Hematopoietic multipotent progenitor cell treated with erythropoietin and hydrocortisone succinate and interleukin-3 and kit ligand, for 8 days (in vitro differentiated cells): Measurements from ENCODE around the gene OR10H4.
A peak's percentile ranks its signal among the peaks of the same experiment; 100 is the strongest.
"Not testable (repeated sequence)": the region's sequence is repeated elsewhere in the genome, so short reads cannot be mapped to it uniquely, and the experiment has no call there.

ENCODE experiments used
- DNase-seq: peaks from one replicate; pipeline ENCODE4 v3.0.0-alpha.2; 2015

The OR10H4 gene

DNA sequence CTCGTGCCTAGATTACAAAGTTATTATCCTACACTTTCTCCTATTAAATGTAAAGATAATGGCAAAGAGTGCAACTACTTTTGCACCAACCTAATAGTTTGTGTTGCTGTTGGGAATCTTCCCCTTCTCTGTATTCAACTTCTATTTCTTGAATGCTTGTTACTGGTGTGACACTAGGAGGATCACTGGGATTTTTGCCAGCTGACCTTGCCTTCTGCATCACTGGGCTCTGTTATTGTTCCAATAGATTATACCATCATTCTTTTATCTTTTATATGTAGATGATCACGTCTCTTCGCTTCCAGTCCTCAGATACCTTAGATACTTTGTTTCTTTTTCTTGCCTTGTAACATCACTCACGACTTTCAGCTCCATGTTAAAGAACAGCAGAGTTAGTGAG lies 3.5 kb upstream of the OR10H4 start:
- DNase-seq: no peak

DNA sequence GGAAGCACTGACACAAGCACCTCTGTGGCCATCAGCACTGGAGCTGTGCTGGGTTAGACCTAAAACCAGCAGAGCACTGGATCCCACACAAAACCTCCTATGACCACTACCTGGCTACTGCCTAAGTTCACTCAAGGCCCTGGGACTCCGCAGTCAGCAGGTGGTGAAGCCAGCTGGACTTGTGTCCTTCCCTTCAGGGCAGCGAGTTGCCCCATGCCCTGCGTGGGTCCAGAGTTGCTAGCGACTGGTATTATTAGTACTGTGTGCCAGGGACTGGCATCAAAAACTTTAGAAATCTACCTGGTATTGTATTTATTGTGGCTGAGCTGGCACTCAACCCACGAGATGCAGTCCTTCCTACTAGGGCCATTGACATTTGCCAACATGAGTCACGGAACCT lies 6.0 kb downstream of the OR10H4 start:
- no peak for DNase-seq

GRCh38 chr19:15962319-15962718 lies 13.5 kb downstream of the OR10H4 start:
- no peak for DNase-seq

DNA sequence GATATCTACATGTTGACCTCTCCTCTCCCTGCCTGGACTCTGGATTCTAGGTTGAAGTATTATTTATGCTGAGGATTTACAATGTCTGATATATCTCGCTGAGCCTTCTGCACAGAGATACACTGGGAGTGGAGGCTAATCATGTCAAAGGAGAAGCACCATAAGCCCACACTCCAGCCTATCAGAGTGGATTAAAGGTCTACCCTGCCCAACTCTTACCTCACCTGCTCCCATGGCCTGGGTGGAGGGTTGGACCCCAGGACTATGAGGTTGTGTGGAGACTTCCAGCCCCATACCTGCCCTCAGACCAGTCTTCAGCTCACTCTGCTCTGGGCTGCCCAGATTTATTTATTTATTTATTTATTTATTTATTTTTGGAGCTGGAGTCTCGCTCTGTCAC lies 15.4 kb downstream of the OR10H4 start:
- DNase-seq: no peak

DNA sequence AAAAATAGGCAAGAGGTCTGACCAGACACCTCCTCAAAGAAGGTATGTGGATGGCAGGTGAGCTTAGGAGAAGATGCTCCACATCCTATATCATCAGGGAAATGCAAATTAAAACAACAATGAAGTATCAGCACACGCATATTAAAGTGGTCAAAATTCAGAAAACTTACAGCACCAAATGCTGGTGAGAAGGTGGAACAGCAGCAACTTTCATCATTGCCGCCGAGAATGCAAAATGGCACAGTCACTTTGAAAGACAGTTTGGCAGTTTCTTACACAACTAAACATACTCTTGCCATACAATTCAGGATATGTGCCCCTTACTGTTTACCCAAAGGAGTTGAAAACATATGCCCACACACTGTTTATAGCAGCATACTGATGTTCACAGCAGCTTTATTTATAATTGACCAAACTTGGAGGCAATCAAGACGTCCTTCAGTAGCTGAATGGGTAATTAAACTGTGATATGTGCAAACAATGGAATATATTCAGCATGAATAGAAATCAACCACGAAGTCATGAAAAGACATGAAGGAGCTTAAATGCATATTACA lies 22.5 kb downstream of the OR10H4 start:
- no peak for DNase-seq

- DNase-seq: not testable (repeated sequence)
Measured at GRCh38 chr19:15972043-15972442, 23.2 kb downstream of the OR10H4 start.

- DNase-seq: no peak
Measured at GRCh38 chr19:15974856-15975255, 26.0 kb downstream of the OR10H4 start.

DNA sequence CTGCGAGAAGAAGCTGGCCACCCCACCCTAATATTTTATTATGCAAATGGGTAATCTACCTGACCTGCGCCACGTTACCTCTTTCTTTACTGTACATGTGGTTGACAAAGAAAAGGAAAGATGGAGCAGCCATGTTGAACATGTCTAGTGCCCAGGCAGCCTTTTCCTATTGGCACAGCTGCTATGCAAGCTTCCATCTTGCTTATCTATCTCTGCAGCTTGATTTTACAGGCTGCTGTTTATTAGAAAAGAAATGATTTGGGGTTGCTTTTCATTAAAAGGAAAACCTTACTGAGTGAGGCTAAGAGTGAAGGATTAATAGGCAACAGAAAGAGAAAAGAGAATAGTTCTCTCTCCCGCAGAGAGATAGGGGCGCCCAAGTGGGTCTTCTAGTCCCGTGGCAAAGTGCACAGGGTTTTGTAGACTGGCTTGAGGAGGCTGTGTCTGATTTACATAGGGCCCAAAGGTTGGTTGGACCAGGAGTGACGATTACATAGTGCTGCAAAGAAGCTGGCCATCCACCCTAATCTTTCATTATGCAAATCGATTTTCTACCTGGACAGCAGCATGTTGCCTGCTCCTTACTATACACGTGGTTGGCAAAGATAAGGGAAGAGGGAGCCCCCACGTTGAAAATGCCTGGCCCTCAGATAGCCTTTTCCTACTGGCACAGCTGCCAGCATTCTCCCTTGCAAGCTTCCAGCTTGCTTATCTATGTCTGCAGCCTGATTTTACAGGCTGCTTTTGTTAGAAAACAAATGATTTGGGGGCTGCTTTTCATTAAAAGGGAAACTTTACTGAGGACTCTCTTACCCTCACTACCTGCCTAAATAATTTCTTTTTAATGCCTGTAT lies 28.3 kb downstream of the OR10H4 start:
- DNase-seq: peak; percentile 68

DNA sequence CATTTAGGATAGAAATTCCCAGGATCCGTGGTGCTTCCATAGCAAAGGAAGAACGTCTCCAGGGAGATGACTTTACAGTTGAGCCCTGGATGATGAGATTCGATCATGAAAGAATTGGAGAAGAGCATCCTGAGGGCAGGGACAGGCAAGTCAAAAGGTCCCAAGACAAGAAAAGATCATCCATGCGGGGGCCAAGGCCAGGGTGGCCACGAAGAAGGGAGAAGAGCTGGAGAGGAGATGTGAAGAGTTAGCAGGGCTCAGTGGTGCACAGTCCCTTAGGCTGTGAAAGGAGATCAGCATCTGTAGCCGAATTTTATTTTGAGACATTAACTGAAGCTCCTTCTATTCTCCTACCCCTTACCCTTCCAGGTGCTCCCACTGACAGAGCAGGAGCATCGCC lies 28.9 kb downstream of the OR10H4 start:
- DNase-seq: no peak

DNA sequence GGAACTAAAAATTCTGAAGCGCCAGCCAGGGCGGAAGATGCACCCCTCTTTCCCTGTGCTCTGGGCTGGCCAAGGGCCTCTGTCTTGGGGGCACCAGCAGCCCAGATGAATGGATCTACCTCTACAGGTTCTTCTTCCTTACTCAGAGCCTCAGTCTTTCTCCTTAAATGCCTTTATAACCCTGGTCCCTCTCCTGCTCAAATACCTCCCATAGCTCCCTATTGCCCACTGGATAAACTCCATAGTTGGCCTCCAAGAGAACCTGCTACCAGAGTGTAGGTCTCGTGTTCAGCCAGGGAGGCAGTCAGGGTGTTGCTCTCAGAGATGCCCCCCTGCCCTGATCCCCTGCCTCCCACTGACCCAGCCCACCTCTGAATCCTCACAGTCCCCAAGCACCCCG lies 30.5 kb downstream of the OR10H4 start:
- DNase-seq: no peak

- DNase-seq: not testable (repeated sequence)
Measured at GRCh38 chr19:15985831-15986230, 37.0 kb downstream of the OR10H4 start.

DNA sequence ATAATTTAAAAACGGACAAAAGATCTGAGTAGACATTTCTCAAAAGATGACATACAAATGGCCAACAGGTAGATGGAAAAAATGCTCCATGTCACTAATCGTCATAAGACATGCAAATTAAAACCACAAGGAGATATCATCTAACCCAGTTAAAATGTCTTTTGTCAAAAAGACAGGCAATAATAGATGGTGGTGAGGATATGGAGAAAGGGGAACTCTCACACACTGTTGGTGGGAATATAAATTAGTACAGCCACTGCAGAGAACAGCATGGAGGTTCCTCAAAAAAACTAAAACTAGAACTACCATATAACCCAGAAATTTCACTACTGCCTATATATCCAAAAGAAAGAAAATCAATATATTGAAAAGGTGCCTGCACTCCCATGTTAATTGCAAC lies 37.9 kb downstream of the OR10H4 start:
- peak; percentile 19 for DNase-seq

DNA sequence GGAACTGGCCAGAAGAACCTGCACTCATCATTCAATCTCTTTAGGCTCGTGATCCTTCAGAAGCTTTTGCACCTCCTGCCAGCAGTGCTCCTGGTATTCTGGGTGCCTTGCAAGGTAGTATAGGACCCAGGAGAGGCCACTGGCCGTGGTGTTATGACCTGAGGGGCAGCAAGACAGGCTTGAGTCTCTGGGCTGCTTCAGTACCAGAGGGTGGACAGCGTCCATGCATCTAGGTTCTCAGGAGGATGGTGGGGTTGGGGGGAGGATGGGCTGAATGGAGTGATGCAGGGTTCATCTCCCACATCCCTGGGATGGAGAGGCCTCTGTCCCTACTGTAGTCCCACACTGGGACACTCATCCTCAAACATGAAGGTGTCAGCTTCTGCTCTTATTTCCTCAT lies 41.1 kb downstream of the OR10H4 start:
- no peak for DNase-seq

DNA sequence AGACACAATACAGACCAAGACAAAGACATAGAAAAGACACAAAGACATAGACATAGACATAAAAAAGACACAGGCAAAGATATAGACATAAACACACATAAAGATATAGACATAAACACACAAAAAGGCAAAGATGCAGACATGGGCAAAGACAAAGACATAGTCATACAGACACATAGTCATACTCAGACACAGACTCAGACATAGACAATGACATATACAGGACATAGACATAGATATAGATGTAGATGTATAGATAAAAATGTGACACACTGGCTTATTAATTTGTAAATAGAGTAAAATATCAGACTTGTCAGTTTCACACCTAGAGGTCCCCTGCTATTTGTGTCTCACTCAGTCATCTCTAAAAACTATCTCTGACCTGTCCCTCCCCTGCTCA lies 42.8 kb downstream of the OR10H4 start:
- DNase-seq: no peak

- no peak for DNase-seq
Measured at GRCh38 chr19:15992014-15992413, 43.2 kb downstream of the OR10H4 start.

- DNase-seq: no peak
Measured at GRCh38 chr19:15995536-15995935, 46.7 kb downstream of the OR10H4 start.

DNA sequence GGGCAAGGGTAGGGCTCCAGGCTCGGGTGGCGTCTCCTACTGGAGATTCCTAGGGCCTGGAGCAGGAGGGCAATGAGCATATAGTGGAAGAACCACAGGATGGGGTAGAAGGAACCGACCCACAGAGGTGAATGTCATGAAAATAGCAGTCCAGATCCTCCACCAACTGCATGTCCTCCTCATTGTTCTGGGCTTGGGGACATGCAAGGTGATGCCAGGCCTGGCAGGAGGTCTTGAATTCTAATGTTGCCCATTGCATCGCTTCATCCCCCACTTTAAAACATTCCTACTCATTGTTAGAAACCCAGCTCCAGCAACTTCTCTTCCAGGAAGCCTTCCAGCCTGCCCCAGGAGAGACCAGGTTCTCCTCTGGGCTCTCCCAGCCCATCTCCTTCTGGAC lies 49.4 kb downstream of the OR10H4 start:
- DNase-seq: no peak
